Lung (tissue), 12 donors: ENCODE data around the gene NEU4. TPM values are rescaled to one million over a fixed set of nuclear protein-coding genes. Genes with fewer than 3 reads are reported as not detected.

Source experiments
- ATAC-seq: fragments of 200-7000 bp; cut with Tn5 transposase; one replicate; pipeline ENCODE4 v1.9.1; 2020; ENCODE audit warnings: moderate number of reproducible peaks; ENCODE audit not compliant: insufficient read depth, low FRiP score
- DNase-seq, 3 donors: peaks; one replicate each; pipeline ENCODE4 v3.0.0-alpha.2; 2013 to 2017
- H3K27ac ChIP-seq, 2 donors: one replicate each; pipeline ENCODE4 v1.5.1; 2013; ENCODE audit warnings: mild to moderate bottlenecking in 2 of 2, moderate library complexity in 2 of 2, control low read depth in 1 of 2, inconsistent platforms in 1 of 2, low read depth in 1 of 2, low read length in 1 of 2
- H3K27me3 ChIP-seq, 3 donors: one replicate each; pipeline ENCODE4 v1.5.1; 2013; ENCODE audit warnings: low read length in 2 of 3; ENCODE audit not compliant: control insufficient read depth in 3 of 3, insufficient read depth in 3 of 3
- H3K36me3 ChIP-seq, 4 donors: one replicate each; pipeline ENCODE4 v1.5.1; 2013; ENCODE audit warnings: low read length in 4 of 4, mild to moderate bottlenecking in 1 of 4, moderate library complexity in 1 of 4; ENCODE audit not compliant: control insufficient read depth in 4 of 4, insufficient read depth in 4 of 4
- H3K4me1 ChIP-seq, 5 donors: one replicate each; pipeline ENCODE4 v1.5.1; 2013; ENCODE audit warnings: low read length in 5 of 5, mild to moderate bottlenecking in 2 of 5, moderate library complexity in 1 of 5; ENCODE audit not compliant: control insufficient read depth in 5 of 5, insufficient read depth in 5 of 5
- H3K4me3 ChIP-seq: one replicate; pipeline ENCODE4 v1.5.1; 2013; ENCODE audit warnings: mild to moderate bottlenecking, control low read depth, moderate library complexity
- H3K9ac ChIP-seq, 2 donors: one replicate each; pipeline ENCODE4 v1.5.1; 2013; ENCODE audit warnings: low read length in 2 of 2, control low read depth in 1 of 2; ENCODE audit not compliant: insufficient read depth in 1 of 2
- H3K9me3 ChIP-seq, 4 donors: one replicate each; pipeline ENCODE4 v1.5.1; 2013; ENCODE audit warnings: low read length in 3 of 4, mild to moderate bottlenecking in 1 of 4, moderate library complexity in 1 of 4; ENCODE audit not compliant: control insufficient read depth in 4 of 4, insufficient read depth in 3 of 4
- WGBS, 2 donors: extraction: QIAGEN DNeasy Blood & Tissue Kit; methylation state at CpG; one replicate each; pipeline ENCODE4 v1.1.7; 2013; 5-methylcytosine and 5-hydroxymethylcytosine counted together
- polyA plus RNA-seq, 2 donors: library from polyadenylated mRNA; stranded (reverse); fragments of 200-250 nt; gene quantifications; one replicate each; pipeline ENCODE4 v1.2.1, GENCODE V29; 2013
- total RNA-seq, 2 donors: library from RNA; depleted of rRNA in 1 of 2; stranded (reverse); fragments of >200 nt in 1 of 2; gene quantifications; one replicate each; pipeline ENCODE4 v1.2.1, GENCODE V29; 2014 to 2021
- TF ChIP-seq, protein P1 (sequence below): IDR thresholded peaks from 2 replicates; pipeline ENCODE4 v1.5.1; 2012; ENCODE audit warnings: mild to moderate bottlenecking; ENCODE audit errors: control extremely low read depth, extremely low read depth
- donor health status: control.
- donor health status: control.
- donor health status: Bipolar disorder and iron deficiency.
- donor health status: healthy.
- donor health status: DM: yes; HTN: yes; CAD: no.

Gene NEU4
- total and polyA plus RNA-seq, 4 donors, result 0.26 to 0.59 (median 0.35) TPM

DNA sequence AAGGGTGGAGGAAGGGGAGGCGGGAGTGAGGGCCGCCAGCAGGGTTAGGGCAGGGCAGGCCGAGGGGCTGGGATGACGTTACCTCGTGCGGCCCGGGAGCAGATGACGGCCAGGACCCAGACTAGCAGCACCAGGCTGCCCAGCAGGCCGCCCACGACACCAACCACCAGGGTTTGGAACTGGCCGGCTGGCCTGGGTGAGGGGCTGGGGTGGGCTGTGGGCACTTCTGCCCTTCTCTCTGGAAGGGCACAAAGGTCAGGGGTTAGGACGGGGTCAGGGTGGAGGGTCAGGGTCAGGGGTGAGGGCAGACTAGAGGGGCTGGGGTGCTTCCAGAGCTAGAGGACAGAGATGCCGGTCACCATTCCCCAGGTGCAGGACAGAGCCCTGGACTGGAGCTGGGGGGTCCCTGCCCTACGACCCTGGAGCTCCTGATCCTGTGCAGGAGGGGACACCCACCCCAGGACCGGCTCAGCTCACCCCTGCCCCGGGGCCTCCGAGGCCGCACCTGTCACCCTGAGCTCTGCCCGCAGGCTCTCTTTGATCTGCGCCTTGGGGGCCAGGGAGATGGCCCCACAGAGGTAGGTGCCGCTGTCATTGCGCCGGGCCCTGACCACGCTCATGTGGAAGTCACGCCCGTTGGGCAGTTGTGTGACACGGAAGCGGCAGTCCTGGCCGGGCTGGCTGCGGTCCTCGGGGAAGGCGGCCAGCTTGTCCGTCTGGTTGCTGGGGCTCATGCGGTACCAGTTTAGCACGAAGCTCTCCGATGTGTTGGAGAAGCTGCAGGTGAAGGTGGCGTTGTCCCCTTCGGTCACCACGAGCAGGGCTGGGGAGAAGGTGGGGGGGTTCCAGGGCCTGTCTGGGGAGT is 43.4 kb downstream of the NEU4 start:
- peaks cover 0 to 5% (median 0%) of the 10 kb centered on the region in 3 donors for H3K27me3 ChIP-seq
- H3K9ac ChIP-seq, result no peak overlapping the region
- no peaks in the 10 kb centered on the region for H3K9me3 ChIP-seq
- TF ChIP-seq, protein P1, sequence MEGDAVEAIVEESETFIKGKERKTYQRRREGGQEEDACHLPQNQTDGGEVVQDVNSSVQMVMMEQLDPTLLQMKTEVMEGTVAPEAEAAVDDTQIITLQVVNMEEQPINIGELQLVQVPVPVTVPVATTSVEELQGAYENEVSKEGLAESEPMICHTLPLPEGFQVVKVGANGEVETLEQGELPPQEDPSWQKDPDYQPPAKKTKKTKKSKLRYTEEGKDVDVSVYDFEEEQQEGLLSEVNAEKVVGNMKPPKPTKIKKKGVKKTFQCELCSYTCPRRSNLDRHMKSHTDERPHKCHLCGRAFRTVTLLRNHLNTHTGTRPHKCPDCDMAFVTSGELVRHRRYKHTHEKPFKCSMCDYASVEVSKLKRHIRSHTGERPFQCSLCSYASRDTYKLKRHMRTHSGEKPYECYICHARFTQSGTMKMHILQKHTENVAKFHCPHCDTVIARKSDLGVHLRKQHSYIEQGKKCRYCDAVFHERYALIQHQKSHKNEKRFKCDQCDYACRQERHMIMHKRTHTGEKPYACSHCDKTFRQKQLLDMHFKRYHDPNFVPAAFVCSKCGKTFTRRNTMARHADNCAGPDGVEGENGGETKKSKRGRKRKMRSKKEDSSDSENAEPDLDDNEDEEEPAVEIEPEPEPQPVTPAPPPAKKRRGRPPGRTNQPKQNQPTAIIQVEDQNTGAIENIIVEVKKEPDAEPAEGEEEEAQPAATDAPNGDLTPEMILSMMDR, result no peak
- H3K4me1 ChIP-seq, result peaks cover 0 to 5% (median 0%) of the 10 kb centered on the region in 5 donors
- H3K27ac ChIP-seq, result no peak overlapping the region
- H3K4me3 ChIP-seq, result no peak overlapping the region
- WGBS, 2 donors, result 93 to 94% methylated on average over 39 of the region's 39 CpGs
- ATAC-seq, result no peak
- H3K36me3 ChIP-seq, result no peaks in the 10 kb centered on the region
- no peak for DNase-seq

GRCh38 chr2:241852981-241853631 is 44.1 kb downstream of the NEU4 start:
- no peak overlapping the region for H3K27ac ChIP-seq
- H3K4me1 ChIP-seq, result peaks cover 0 to 5% (median 0%) of the 10 kb centered on the region in 5 donors
- no peak overlapping the region for H3K9ac ChIP-seq
- TF ChIP-seq, protein P1, result no peak
- H3K4me3 ChIP-seq, result no peak overlapping the region
- peaks cover 0 to 5% (median 0%) of the 10 kb centered on the region in 3 donors for H3K27me3 ChIP-seq
- no peaks in the 10 kb centered on the region for H3K36me3 ChIP-seq
- H3K9me3 ChIP-seq, result no peaks in the 10 kb centered on the region
- no peak for ATAC-seq
- WGBS, 2 donors, result 90 to 93% methylated on average over 10 of the region's 10 CpGs
- no peak for DNase-seq

DNA sequence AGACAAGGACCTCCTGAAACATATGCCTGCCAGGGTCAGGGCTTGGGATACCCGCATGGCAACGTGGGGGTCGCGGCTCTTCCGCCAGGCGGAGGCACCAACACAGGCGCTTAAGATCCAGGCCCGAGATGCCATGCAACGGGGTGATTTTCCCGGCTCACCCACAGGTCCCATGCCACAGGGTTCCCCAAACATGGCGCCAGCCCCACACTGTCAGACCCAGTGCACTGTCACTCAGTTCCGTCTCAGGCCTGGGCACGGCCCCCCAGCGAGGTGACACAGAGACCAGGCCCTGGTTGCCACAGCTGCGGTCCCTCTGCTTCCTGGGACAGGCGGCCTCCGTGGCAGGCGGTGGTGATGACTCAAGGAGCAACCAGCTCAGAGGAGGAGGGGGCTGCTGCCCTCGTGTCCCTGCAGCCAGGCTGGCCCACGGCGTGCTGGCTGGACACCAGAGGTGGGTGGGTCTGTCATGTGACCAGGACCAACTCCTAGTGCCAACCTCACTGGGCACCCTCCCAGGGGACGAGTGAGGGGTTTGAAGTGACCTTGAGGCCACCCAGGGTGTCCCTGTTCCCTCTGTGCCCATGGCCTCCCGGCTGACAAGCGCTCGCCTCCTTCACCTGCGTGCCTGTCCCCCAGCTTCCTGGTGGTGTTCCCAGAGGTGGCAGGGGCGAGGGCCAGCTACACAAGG is 44.8 kb downstream of the NEU4 start:
- no peaks in the 10 kb centered on the region for H3K9me3 ChIP-seq
- no peak overlapping the region for H3K9ac ChIP-seq
- WGBS, 2 donors, result 82 to 83% methylated on average over 27 of the region's 27 CpGs
- H3K27ac ChIP-seq, result peak overlapping the region in 1 of 2 donors; percentile 17
- peaks cover 0 to 5% (median 0%) of the 10 kb centered on the region in 5 donors for H3K4me1 ChIP-seq
- TF ChIP-seq, protein P1, result no peak
- no peak for ATAC-seq
- peaks cover 0 to 5% (median 0%) of the 10 kb centered on the region in 3 donors for H3K27me3 ChIP-seq
- H3K36me3 ChIP-seq, result no peaks in the 10 kb centered on the region
- no peak overlapping the region for H3K4me3 ChIP-seq
- no peak for DNase-seq
